ENCODE measurements around the gene NAV3. TPM values are rescaled to one million over a fixed set of nuclear protein-coding genes. Genes with fewer than 3 reads are reported as not detected.

NAV3 gene
- total RNA-seq, 1 experiment from 2014 or later: 2.5 TPM

- in situ Hi-C loops (cut with HindIII; ENCODE audit: low pct_unique_long_range_greater_than_20kb, low sequenced_read_pairs): no loop called here
Measured at GRCh38 chr12:78220811-78221210, 390.1 kb downstream of the NAV3 start.

GRCh38 chr12:78224154-78224553 lies 393.5 kb downstream of the NAV3 start:
- ATAC-seq: no peak
- H3K4me3 ChIP-seq (ENCODE audit: low read depth in 2 of 2, low read length in 2 of 2): no peak overlapping the region
- ChIA-PET CTCF (no interaction called here), POLR2A (no interaction called here)
- in situ Hi-C loops (cut with HindIII; ENCODE audit: low pct_unique_long_range_greater_than_20kb, low sequenced_read_pairs) (no loop called here), intact Hi-C loops (cut with micrococcal nuclease; ENCODE audit: unreplicated experiment) (no loop called here)
- TF ChIP-seq TCF7L2 (IDR thresholded peaks at IDR 0.05; ENCODE audit: low read depth, low read length): no peak
- TF ChIP-seq CTCF (IDR thresholded peaks at IDR 0.05): no peak
- no peak for TF ChIP-seq SIN3A (IDR thresholded peaks at IDR 0.05; ENCODE audit: borderline replicate concordance, insufficient read depth, low read depth, low read length)
- no peak for TF ChIP-seq POLR2AphosphoS5 (IDR thresholded peaks at IDR 0.05; ENCODE audit: low read depth, low read length)
- no peak for TF ChIP-seq REST (IDR thresholded peaks at IDR 0.05; ENCODE audit: insufficient read depth in 1 of 2, low read depth in 2 of 2, low read length in 1 of 2)
- no peaks in the 10 kb centered on the region for H3K4me1 ChIP-seq (ENCODE audit: control insufficient read depth, insufficient read depth, low read length)
- no peaks in the 10 kb centered on the region for H3K36me3 ChIP-seq (ENCODE audit: control insufficient read depth, insufficient read depth, low read length)
- no TSS peak for BruUV-seq (replicated peaks)
- no peak for DNase-seq (ENCODE audit: low read depth, low spot score)
- 0 out of 2 replicates have a peak, but pooled peaks cover 6% of the 10 kb centered on the region for H3K9me3 ChIP-seq (ENCODE audit: control insufficient read depth, insufficient read depth, low read depth, low read length)
- no peaks in the 10 kb centered on the region for H3K27me3 ChIP-seq (ENCODE audit: control insufficient read depth, insufficient read depth, low read length)
- no peak overlapping the region for H3K27ac ChIP-seq (ENCODE audit: low read length)

More at GRCh38 chr12:78220811-78221210, 390.1 kb downstream of the NAV3 start:
- no peaks in the 10 kb centered on the region for H3K36me3 ChIP-seq (ENCODE audit: control insufficient read depth, insufficient read depth, low read length)
- no peak for ATAC-seq
- H3K9me3 ChIP-seq (ENCODE audit: control insufficient read depth, insufficient read depth, low read depth, low read length): no peaks in the 10 kb centered on the region
- no TSS peak for BruUV-seq (replicated peaks)
- H3K4me1 ChIP-seq (ENCODE audit: control insufficient read depth, insufficient read depth, low read length): no peaks in the 10 kb centered on the region
- POLR2A ChIA-PET: no interaction called here
- TF ChIP-seq POLR2AphosphoS5 (IDR thresholded peaks at IDR 0.05; ENCODE audit: low read depth, low read length) (no peak), REST (IDR thresholded peaks at IDR 0.05; ENCODE audit: insufficient read depth in 1 of 2, low read depth in 2 of 2, low read length in 1 of 2) (no peak), SIN3A (IDR thresholded peaks at IDR 0.05; ENCODE audit: borderline replicate concordance, insufficient read depth, low read depth, low read length) (no peak), CTCF (IDR thresholded peaks at IDR 0.05) (no peak), TCF7L2 (IDR thresholded peaks at IDR 0.05; ENCODE audit: low read depth, low read length) (no peak)
- H3K27me3 ChIP-seq (ENCODE audit: control insufficient read depth, insufficient read depth, low read length): no peaks in the 10 kb centered on the region
- H3K27ac ChIP-seq (ENCODE audit: low read length): no peak overlapping the region
- DNase-seq (ENCODE audit: low read depth, low spot score): no peak
- CTCF ChIA-PET: no interaction called here
- intact Hi-C loops (cut with micrococcal nuclease; ENCODE audit: unreplicated experiment): no loop called here
- no peak overlapping the region for H3K4me3 ChIP-seq (ENCODE audit: low read depth in 2 of 2, low read length in 2 of 2)
